NCI-H82 treated with DMSO at 0.1 percent for 48 hours (cell line): ENCODE data around the gene TNFRSF1A.
"Not testable (repeated sequence)": the region's sequence is repeated elsewhere in the genome, so short reads cannot be mapped to it uniquely, and the experiment has no call there.

Experiments used
- DNase-seq: peaks from one replicate; lab custom pipeline; 2025; ENCODE audit not compliant: unreplicated experiment; lab: John Stamatoyannopoulos, UW

The TNFRSF1A gene

GRCh38 chr12:6338536-6338935 is 3.3 kb downstream of the TNFRSF1A start:
- DNase-seq: not testable (repeated sequence)

- no peak for DNase-seq
Observed at GRCh38 chr12:6337958-6338433, 3.9 kb downstream of the TNFRSF1A start.

- DNase-seq: no peak
Observed at GRCh38 chr12:6336889-6337853, 4.7 kb downstream of the TNFRSF1A start.

GRCh38 chr12:6336079-6336888 is 5.6 kb downstream of the TNFRSF1A start:
- DNase-seq: peak; percentile 95

- DNase-seq: no peak
Observed at GRCh38 chr12:6335451-6336078, 6.3 kb downstream of the TNFRSF1A start.

- DNase-seq: no peak
Observed at GRCh38 chr12:6334940-6335450, 6.9 kb downstream of the TNFRSF1A start.

GRCh38 chr12:6334359-6334758 is 7.5 kb downstream of the TNFRSF1A start:
- no peak for DNase-seq

- DNase-seq: no peak
Observed at GRCh38 chr12:6333566-6333965, 8.3 kb downstream of the TNFRSF1A start.

GRCh38 chr12:6333029-6333428 is 8.8 kb downstream of the TNFRSF1A start:
- no peak for DNase-seq

GRCh38 chr12:6332459-6332858 is 9.4 kb downstream of the TNFRSF1A start:
- DNase-seq: no peak

- DNase-seq: no peak
Observed at GRCh38 chr12:6330999-6331714, 10.7 kb downstream of the TNFRSF1A start.

- no peak for DNase-seq
Observed at GRCh38 chr12:6330192-6330591, 11.7 kb downstream of the TNFRSF1A start.

GRCh38 chr12:6329703-6330064 is 12.2 kb downstream of the TNFRSF1A start:
- DNase-seq: no peak

- DNase-seq: no peak
Observed at GRCh38 chr12:6328945-6329702, 12.8 kb downstream of the TNFRSF1A start.

- DNase-seq: no peak
Observed at GRCh38 chr12:6328045-6328779, 13.7 kb downstream of the TNFRSF1A start.

- no peak for DNase-seq
Observed at GRCh38 chr12:6327229-6328041, 14.4 kb downstream of the TNFRSF1A start.

GRCh38 chr12:6326316-6327228 is 15.3 kb downstream of the TNFRSF1A start:
- peak; percentile 35 for DNase-seq
